Hippocampal formation (tissue), 2 donors: Measurements from ENCODE around the gene FABP1.

ENCODE experiments used
- DNase-seq, 2 donors: peaks; one replicate each; lab custom pipeline; 2025; lab: John Stamatoyannopoulos, UW

The FABP1 gene

DNA sequence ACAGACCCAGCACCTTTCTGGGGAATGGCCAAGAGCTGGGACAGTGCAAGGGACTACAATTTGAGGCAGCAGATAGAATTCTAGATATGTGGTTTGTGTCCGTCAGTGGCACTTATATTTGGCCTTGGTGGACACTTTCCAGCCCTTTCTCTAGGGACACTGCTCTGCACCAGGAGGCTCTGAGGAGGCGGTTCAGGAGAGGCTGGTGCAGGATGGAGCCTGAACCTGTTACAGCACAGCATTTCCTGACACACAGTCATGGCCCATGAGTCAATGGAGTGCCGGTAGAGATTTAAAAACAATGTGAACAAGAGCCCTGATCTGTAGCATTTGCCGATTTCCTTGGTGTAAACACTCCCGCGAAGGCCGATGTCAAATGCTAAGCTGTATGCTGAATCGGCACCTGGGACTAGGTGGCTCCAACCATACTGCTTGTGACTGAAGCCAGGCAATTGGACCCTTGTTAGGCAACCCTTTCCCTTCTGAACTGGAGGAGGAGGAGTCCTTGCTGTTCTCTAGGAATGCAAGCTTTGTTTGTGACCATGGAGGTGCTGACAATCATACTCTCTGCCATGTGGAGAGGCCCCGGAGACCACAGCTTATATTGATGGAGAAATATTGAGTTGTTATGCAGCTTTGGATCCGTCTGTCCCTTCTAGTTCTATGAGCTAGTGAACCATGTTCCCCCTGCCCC lies 11.9 kb downstream of the FABP1 start:
- no peak for DNase-seq

GRCh38 chr2:88114889-88115288 lies 13.0 kb downstream of the FABP1 start:
- no peak for DNase-seq

- DNase-seq, result no peak
These were observed 14.8 kb downstream of the FABP1 start for GRCh38 chr2:88113069-88113468.

GRCh38 chr2:88110830-88111229 lies 17.0 kb downstream of the FABP1 start:
- no peak for DNase-seq

DNA sequence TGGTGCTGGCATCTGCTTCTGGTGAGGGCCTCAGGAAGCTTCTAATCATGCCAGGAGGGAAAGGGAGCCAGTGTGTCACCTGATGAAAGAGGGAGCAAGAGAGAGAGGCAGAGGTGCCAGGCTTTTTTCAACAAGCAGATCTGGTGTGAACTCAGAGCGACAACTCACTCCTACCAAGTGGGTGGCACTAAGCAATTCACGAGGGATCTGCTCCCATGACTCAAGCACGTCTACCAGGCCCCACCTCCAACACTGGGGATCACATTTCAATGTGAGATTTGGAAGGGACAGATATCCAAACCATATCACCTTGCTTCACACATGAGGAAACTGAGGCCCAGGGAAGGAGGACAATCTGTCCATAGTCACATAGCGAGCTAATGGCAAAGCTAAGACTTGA lies 19.1 kb downstream of the FABP1 start:
- no peak for DNase-seq

GRCh38 chr2:88100489-88100858 lies 27.4 kb downstream of the FABP1 start:
- DNase-seq, result no peak

- no peak for DNase-seq
These were observed 27.9 kb downstream of the FABP1 start for GRCh38 chr2:88099798-88100488.

GRCh38 chr2:88098558-88098900 lies 29.3 kb downstream of the FABP1 start:
- DNase-seq, result no peak

DNA sequence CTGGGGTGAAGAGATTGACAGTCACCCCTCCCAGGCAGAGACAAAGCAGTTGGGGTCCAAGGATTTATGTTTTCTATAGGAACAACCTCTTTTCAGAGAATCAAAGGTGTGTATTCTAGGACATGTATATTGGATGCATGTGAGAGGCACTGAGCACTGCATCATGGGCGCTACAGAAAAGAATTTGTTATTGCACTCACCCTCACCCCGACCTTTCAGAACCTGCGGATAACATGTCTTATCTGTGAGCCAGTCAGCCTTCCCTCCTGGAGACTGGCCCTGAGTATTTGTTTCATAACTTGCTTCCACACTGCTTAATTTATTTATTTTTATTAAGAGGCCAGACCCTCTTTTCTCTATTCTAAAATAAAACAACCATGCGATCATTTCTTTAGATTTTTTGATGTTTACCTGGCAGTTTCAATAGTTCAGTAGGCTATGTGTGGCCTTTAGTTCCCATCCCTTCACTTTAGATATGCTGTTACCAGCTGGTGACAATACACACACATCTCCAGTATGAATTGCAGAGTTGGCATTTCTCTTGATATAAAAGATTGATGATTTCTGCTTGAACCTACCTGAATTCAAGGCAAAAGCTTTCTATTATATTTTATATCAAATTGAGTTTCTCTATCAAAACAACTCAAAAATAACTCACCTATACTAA lies 29.8 kb downstream of the FABP1 start:
- no peak for DNase-seq

DNA sequence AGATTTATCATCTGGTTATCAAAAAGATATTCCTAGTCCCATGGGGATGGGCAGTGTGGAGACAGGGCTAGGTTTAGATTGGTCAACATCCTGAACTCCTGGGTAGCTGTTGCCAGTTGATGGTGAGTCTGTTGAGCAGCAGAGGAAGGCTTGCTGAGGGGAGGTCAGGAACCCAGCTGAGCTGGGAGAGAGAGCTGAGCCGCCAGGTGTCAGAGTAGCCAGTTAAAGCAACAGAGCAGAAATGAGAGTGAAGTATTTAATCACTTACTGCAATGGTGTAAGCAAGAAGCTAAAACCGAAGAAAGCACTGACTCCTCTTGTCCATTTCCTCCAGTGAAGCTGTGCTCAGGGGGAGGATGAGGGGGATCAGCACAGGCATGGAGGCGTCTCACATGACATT lies 30.7 kb downstream of the FABP1 start:
- no peak for DNase-seq

- no peak for DNase-seq
These were observed 31.2 kb downstream of the FABP1 start for GRCh38 chr2:88096708-88097107.

GRCh38 chr2:88095022-88095421 lies 32.8 kb downstream of the FABP1 start:
- no peak for DNase-seq

DNA sequence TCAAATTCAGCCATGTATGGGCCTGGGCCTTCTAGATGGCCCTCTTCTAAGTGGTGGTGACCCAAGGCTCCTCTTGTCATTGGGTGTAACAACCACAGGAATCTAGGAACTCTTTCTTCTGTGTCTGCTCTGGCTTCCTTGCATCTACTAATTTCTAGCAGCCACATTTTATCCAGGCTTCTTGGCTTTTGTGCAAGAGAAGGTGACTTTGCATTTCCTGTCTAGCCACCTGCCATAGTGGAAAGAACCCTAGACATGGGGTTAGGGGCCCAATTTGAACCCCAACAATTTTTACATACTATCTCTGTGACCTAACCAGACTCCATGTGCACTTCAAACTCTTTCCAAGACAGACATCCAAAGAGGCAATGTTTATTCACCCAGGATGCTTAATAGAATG lies 35.1 kb downstream of the FABP1 start:
- no peak for DNase-seq

DNA sequence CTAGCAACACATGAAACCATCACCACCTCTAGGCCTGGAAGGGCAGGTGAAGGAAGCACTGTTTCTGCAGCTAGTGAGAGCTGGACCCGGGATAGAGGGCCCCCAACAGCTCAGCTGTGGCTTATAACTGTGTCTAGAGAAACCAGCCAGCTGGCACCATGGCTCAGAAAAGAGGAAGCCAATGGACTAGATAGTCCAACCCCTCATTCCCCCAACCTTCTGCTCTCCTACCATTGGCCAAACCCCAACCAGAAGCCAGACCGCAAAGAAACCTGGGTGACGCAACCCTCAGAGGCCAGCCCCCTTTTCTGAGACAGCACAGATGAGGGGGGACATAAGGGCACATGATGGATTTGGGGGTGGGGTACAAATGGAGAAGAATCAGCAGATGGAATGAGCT lies 35.9 kb downstream of the FABP1 start:
- DNase-seq, result no peak

DNA sequence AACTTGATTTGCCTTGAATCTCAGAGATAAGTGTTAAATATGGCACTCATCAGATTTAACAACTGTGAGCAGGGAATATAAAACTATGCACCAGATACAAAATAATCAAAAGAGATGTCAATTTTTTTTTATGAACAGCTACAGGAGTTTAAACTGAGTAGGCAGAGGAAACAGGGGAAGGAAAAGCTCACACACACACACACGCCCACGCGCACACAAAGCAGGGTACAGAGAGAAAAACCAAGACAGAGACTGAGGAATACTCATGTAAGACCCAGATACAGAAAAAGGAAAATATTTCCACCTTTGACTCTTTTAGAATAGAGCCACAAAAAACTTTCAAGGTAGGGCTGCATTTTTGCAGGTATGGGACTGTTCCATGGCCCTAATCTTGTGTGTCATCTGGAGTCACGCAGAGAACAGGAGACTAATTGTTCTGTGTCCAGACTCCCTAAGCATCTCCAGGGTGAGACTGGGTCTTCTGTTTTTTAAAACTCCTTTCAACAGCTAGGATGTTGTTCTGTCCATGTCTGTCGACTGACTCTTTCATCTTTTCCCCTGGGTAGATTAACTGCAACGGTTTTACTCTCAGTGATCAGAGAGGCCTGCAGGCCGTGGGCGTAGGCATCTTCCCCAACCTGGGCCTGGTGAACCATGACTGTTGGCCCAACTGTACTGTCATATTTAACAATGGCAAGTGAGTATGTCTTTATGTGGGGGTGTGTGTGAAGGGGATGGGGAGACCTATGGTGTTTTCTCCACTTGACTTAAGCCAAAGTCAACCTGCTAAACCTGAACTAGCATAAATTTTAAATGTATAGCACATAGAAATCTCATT lies 37.2 kb downstream of the FABP1 start:
- no peak for DNase-seq

- no peak for DNase-seq
These were observed 38.9 kb downstream of the FABP1 start for GRCh38 chr2:88088999-88089398.

- no peak for DNase-seq
These were observed 40.1 kb downstream of the FABP1 start for GRCh38 chr2:88087763-88088162.

DNA sequence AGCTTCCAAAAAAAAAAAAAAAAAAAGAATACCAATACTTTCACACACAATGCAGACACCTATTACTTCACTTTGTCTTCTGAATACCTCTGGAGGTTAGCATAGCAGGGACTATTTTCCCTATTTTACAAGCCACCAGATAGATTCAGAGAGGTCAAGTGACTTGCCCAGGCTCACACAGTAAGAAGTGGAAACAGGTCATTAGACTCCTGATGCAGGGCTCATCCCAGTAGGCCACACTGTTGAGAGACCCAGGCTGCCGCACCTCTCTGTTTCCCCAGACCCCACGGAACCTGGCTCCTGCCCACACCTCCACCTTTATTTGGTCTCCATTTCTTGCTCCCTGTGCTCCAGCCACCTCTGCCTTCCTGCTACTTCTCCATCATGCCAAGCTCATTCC lies 40.8 kb downstream of the FABP1 start:
- DNase-seq, result no peak

GRCh38 chr2:88086401-88086800 lies 41.5 kb downstream of the FABP1 start:
- DNase-seq, result no peak

GRCh38 chr2:88085602-88086001 lies 42.3 kb downstream of the FABP1 start:
- DNase-seq, result no peak

- DNase-seq, result no peak
These were observed 42.8 kb downstream of the FABP1 start for GRCh38 chr2:88085099-88085498.

- DNase-seq, result peak; percentile 27 to 96
These were observed 45.1 kb downstream of the FABP1 start for GRCh38 chr2:88082781-88083180.
